ENCODE data around the gene WDR89. TPM values are rescaled to one million over a fixed set of nuclear protein-coding genes. Genes with fewer than 3 reads are reported as not detected.

The WDR89 gene
- total and polyA plus RNA-seq, 9 of the 15 experiments (the other 6 are each of a cell fraction or from before 2014, with no cell fraction given): 9.3 to 25.6 (median 16.2) TPM

DNA sequence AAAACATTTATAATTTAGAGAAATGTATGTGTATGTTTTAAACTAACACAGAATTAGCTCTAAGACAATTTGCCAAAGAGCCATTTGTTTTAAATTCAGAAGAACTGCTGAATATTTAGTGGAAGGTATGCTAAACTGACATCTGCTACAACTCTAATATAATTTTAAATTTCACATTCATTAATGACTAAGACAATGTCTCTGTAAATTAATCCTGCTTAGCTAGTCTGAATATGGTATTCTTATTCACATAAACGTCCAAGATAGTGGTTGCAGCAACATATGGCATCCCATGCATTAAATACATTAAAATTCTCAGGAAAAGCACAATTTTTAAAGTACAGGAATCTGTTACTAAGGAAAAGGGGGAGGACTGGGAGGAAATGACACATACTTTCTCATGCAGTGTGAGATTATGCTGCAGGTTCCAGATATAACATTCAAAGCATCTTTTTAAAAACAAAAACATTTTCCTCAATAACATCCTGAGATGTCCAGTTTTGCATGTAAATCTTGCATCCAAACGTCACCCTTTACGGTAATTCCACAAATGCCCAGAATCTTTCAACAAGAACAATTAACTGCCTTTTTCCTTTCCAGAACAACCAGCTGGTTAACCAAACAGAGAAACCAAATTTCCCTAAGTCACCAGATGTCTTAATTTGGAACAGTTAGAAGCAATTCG, 26.9 kb downstream of the WDR89 start (continued):
- TF ChIP-seq, protein P1, sequence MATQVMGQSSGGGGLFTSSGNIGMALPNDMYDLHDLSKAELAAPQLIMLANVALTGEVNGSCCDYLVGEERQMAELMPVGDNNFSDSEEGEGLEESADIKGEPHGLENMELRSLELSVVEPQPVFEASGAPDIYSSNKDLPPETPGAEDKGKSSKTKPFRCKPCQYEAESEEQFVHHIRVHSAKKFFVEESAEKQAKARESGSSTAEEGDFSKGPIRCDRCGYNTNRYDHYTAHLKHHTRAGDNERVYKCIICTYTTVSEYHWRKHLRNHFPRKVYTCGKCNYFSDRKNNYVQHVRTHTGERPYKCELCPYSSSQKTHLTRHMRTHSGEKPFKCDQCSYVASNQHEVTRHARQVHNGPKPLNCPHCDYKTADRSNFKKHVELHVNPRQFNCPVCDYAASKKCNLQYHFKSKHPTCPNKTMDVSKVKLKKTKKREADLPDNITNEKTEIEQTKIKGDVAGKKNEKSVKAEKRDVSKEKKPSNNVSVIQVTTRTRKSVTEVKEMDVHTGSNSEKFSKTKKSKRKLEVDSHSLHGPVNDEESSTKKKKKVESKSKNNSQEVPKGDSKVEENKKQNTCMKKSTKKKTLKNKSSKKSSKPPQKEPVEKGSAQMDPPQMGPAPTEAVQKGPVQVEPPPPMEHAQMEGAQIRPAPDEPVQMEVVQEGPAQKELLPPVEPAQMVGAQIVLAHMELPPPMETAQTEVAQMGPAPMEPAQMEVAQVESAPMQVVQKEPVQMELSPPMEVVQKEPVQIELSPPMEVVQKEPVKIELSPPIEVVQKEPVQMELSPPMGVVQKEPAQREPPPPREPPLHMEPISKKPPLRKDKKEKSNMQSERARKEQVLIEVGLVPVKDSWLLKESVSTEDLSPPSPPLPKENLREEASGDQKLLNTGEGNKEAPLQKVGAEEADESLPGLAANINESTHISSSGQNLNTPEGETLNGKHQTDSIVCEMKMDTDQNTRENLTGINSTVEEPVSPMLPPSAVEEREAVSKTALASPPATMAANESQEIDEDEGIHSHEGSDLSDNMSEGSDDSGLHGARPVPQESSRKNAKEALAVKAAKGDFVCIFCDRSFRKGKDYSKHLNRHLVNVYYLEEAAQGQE (IDR thresholded peaks at IDR 0.05; ENCODE audit: borderline replicate concordance): no peak
- TF ChIP-seq, protein P1 (CRISPR knock-in tag; IDR thresholded peaks at IDR 0.05; ENCODE audit: low read depth): no peak
- TF ChIP-seq ZNF75A (CRISPR knock-in tag; IDR thresholded peaks at IDR 0.05): no peak
